Retinal pigment epithelial cell (primary cell): ENCODE measurements around the gene GPC5.
"Not testable (repeated sequence)": the region's sequence is repeated elsewhere in the genome, so short reads cannot be mapped to it uniquely, and the experiment has no call there.

ENCODE experiments used
- DNase-seq: peaks from one replicate; pipeline ENCODE4 v3.0.0-alpha.2; 2010; ENCODE audit warnings: low read depth
- H3K4me3 ChIP-seq: 2 replicates; pipeline ENCODE4 v1.5.1; 2011; ENCODE audit warnings: mild to moderate bottlenecking, low read length, control low read depth, moderate library complexity
- CTCF ChIP-seq: conservative IDR thresholded peaks from 2 replicates; pipeline ENCODE4 v1.5.1; 2011; ENCODE audit warnings: low read depth, low read length, control low read depth, inconsistent platforms

Gene GPC5

GRCh38 chr13:91408971-91409370 lies 10.6 kb downstream of the GPC5 start:
- TF ChIP-seq CTCF, result no peak
- no peak for DNase-seq
- no peak overlapping the region for H3K4me3 ChIP-seq

GRCh38 chr13:91416579-91416978 lies 18.2 kb downstream of the GPC5 start:
- H3K4me3 ChIP-seq, DNase-seq: not testable (repeated sequence)

- DNase-seq, result no peak
- H3K4me3 ChIP-seq, result no peak overlapping the region
- TF ChIP-seq CTCF, result no peak
Observed at GRCh38 chr13:91417660-91418325, 19.4 kb downstream of the GPC5 start.

- TF ChIP-seq CTCF, result no peak
- no peak overlapping the region for H3K4me3 ChIP-seq
- DNase-seq, result no peak
Observed at GRCh38 chr13:91426913-91427312, 28.5 kb downstream of the GPC5 start.

DNA sequence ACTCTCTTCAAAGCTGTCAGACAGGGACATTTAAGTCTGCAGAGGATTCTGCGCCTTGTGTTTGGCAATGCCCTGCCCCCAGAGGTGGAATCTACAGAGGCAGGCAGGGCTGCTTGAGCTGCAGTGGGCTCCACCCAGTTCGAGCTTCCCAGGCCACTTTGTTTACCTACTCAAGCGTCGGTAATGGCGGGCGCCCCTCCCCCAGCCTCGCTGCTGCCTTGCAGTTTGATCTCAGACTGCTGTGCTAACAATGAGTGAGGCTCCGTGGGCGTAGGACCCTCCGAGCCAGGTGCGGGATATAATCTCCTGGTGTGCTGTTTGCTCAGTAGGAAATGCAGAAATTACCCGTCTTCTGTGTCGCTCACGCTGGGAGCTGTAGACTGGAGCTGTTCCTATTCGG lies 40.3 kb downstream of the GPC5 start:
- not testable (repeated sequence) for H3K4me3 ChIP-seq, DNase-seq

GRCh38 chr13:91450913-91451312 lies 52.5 kb downstream of the GPC5 start:
- no peak for TF ChIP-seq CTCF
- no peak for DNase-seq
- no peak overlapping the region for H3K4me3 ChIP-seq

DNA sequence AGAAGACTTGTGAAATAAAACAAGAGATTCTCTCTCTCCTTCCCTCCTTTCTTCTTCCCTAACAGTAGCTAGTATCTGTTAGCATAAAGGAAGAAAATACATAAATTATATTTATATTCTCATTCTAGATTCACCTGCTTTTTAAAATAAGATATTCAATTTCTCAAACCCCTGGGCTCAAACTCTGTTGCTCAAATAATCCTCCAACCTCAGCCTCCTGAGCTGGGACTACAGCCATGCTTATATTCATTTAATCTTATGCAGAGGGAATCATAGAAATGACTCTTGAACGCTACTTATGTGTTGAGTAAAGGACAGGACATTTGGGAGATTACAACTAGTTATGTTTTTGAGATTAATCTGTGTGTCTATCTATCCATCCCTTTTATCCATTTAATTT lies 56.2 kb downstream of the GPC5 start:
- no peak for TF ChIP-seq CTCF
- no peak for DNase-seq
- H3K4me3 ChIP-seq, result no peak overlapping the region

DNA sequence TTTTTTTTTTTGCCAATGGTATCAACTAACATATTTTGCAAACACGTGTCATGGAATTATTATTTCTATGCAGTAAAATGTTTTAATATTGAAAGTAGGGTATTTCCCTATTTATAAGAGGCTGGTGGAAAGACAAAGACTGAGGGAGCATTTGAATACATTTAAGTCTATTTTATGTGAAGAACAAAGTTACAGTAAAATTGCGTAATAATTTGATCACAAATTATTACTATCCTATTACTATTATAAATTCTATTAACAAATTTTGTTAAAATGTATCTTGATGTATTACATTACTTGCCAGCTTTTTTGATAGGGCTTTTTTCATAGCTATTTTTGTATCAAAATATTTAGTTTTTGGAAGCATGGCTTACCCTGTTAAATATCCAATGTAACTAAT lies 58.4 kb downstream of the GPC5 start:
- H3K4me3 ChIP-seq, result no peak overlapping the region
- DNase-seq, result no peak
- TF ChIP-seq CTCF, result no peak
